Lung (tissue), 12 donors: ENCODE measurements around the gene TMEM174. TPM values are rescaled to one million over a fixed set of nuclear protein-coding genes. Genes with fewer than 3 reads are reported as not detected.

Experiments used
- ATAC-seq: fragments of 200-7000 bp; cut with Tn5 transposase; one replicate; pipeline ENCODE4 v1.9.1; 2020; ENCODE audit warnings: moderate number of reproducible peaks; ENCODE audit not compliant: insufficient read depth, low FRiP score
- DNase-seq, 3 donors: peaks; one replicate each; pipeline ENCODE4 v3.0.0-alpha.2; 2013 to 2017
- H3K27ac ChIP-seq, 2 donors: one replicate each; pipeline ENCODE4 v1.5.1; 2013; ENCODE audit warnings: mild to moderate bottlenecking in 2 of 2, moderate library complexity in 2 of 2, control low read depth in 1 of 2, inconsistent platforms in 1 of 2, low read depth in 1 of 2, low read length in 1 of 2
- H3K27me3 ChIP-seq, 3 donors: one replicate each; pipeline ENCODE4 v1.5.1; 2013; ENCODE audit warnings: low read length in 2 of 3; ENCODE audit not compliant: control insufficient read depth in 3 of 3, insufficient read depth in 3 of 3
- H3K36me3 ChIP-seq, 4 donors: one replicate each; pipeline ENCODE4 v1.5.1; 2013; ENCODE audit warnings: low read length in 4 of 4, mild to moderate bottlenecking in 1 of 4, moderate library complexity in 1 of 4; ENCODE audit not compliant: control insufficient read depth in 4 of 4, insufficient read depth in 4 of 4
- H3K4me1 ChIP-seq, 5 donors: one replicate each; pipeline ENCODE4 v1.5.1; 2013; ENCODE audit warnings: low read length in 5 of 5, mild to moderate bottlenecking in 2 of 5, moderate library complexity in 1 of 5; ENCODE audit not compliant: control insufficient read depth in 5 of 5, insufficient read depth in 5 of 5
- H3K4me3 ChIP-seq: one replicate; pipeline ENCODE4 v1.5.1; 2013; ENCODE audit warnings: mild to moderate bottlenecking, control low read depth, moderate library complexity
- H3K9ac ChIP-seq, 2 donors: one replicate each; pipeline ENCODE4 v1.5.1; 2013; ENCODE audit warnings: low read length in 2 of 2, control low read depth in 1 of 2; ENCODE audit not compliant: insufficient read depth in 1 of 2
- H3K9me3 ChIP-seq, 4 donors: one replicate each; pipeline ENCODE4 v1.5.1; 2013; ENCODE audit warnings: low read length in 3 of 4, mild to moderate bottlenecking in 1 of 4, moderate library complexity in 1 of 4; ENCODE audit not compliant: control insufficient read depth in 4 of 4, insufficient read depth in 3 of 4
- WGBS, 2 donors: extraction: QIAGEN DNeasy Blood & Tissue Kit; methylation state at CpG; one replicate each; pipeline ENCODE4 v1.1.7; 2013; 5-methylcytosine and 5-hydroxymethylcytosine counted together
- polyA plus RNA-seq, 2 donors: library from polyadenylated mRNA; stranded (reverse); fragments of 200-250 nt; gene quantifications; one replicate each; pipeline ENCODE4 v1.2.1, GENCODE V29; 2013
- total RNA-seq, 2 donors: library from RNA; depleted of rRNA in 1 of 2; stranded (reverse); fragments of >200 nt in 1 of 2; gene quantifications; one replicate each; pipeline ENCODE4 v1.2.1, GENCODE V29; 2014 to 2021
- TF ChIP-seq, protein P1 (sequence below): IDR thresholded peaks from 2 replicates; pipeline ENCODE4 v1.5.1; 2012; ENCODE audit warnings: mild to moderate bottlenecking; ENCODE audit errors: control extremely low read depth, extremely low read depth
- donor health status: control.
- donor health status: control.
- donor health status: Bipolar disorder and iron deficiency.
- donor health status: healthy.
- donor health status: DM: yes; HTN: yes; CAD: no.

The TMEM174 gene
- total and polyA plus RNA-seq, 4 donors: not detected

DNA sequence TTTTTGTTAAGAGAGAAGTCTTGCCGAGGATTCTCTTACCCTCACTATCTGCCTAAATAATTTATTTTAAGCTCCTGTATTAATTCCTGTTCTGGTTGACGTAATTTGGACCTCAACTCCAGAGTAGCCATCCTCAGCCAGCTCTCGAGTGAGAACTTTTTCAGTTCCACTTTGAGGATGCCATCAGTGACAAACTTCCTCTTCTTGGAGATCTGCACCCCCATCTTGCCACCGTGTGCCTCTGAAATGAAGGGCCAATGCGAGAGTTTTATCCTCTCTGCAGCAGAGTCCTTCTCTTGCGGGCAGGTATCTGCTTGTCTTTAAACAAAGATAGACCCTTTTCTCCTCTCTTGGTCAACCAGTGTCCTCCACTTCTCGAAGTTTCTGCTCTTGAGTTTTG is 19.5 kb upstream of the TMEM174 start:
- no peaks in the 10 kb centered on the region for H3K9me3 ChIP-seq
- no peak for ATAC-seq
- H3K36me3 ChIP-seq: no peaks in the 10 kb centered on the region
- TF ChIP-seq, protein P1, sequence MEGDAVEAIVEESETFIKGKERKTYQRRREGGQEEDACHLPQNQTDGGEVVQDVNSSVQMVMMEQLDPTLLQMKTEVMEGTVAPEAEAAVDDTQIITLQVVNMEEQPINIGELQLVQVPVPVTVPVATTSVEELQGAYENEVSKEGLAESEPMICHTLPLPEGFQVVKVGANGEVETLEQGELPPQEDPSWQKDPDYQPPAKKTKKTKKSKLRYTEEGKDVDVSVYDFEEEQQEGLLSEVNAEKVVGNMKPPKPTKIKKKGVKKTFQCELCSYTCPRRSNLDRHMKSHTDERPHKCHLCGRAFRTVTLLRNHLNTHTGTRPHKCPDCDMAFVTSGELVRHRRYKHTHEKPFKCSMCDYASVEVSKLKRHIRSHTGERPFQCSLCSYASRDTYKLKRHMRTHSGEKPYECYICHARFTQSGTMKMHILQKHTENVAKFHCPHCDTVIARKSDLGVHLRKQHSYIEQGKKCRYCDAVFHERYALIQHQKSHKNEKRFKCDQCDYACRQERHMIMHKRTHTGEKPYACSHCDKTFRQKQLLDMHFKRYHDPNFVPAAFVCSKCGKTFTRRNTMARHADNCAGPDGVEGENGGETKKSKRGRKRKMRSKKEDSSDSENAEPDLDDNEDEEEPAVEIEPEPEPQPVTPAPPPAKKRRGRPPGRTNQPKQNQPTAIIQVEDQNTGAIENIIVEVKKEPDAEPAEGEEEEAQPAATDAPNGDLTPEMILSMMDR: no peak
- H3K27ac ChIP-seq: no peak overlapping the region
- H3K4me1 ChIP-seq: no peaks in the 10 kb centered on the region
- WGBS, 2 donors: 62 to 66% methylated on average over 7 of the region's 7 CpGs
- H3K9ac ChIP-seq: no peak overlapping the region
- DNase-seq: no peak
- no peak overlapping the region for H3K4me3 ChIP-seq
- H3K27me3 ChIP-seq: no peaks in the 10 kb centered on the region

DNA sequence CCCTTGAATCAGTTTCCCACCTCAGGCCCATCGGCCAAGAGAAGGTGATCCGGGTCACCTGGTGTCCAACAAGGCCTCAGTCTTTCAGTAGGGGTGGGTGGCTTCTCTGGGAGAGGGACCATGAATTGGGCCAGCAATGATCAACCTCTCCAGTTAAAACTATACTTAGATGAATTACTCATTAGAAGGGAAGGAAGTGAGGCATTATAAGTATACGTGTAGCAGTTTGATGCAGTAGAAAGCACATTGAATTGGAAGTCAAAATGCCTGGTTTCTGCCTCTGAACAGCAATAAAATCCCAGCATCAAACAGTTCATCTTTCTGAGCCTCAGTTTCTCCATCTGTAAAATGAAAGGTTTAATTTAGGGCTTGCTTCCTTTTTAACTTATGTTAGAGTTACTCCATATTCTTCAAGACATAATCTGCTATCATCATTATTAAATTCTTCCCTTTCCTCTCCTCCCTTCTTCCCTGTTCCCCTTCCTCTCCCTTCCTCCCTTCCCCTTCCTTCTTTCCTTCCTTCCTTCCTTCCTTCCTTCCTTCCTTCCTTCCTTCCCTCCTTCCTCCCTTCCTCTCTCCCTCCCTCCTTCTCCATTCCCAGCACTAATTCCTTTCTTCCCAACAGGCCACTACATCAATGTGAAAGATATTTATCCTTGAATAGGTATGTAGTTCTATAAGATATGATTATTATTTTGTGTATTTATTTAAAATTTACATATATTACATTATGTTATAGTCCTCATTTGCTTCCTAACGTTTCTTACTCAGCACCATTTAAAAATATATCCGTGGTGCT is 18.6 kb upstream of the TMEM174 start:
- ATAC-seq: no peak
- TF ChIP-seq, protein P1: no peak

DNA sequence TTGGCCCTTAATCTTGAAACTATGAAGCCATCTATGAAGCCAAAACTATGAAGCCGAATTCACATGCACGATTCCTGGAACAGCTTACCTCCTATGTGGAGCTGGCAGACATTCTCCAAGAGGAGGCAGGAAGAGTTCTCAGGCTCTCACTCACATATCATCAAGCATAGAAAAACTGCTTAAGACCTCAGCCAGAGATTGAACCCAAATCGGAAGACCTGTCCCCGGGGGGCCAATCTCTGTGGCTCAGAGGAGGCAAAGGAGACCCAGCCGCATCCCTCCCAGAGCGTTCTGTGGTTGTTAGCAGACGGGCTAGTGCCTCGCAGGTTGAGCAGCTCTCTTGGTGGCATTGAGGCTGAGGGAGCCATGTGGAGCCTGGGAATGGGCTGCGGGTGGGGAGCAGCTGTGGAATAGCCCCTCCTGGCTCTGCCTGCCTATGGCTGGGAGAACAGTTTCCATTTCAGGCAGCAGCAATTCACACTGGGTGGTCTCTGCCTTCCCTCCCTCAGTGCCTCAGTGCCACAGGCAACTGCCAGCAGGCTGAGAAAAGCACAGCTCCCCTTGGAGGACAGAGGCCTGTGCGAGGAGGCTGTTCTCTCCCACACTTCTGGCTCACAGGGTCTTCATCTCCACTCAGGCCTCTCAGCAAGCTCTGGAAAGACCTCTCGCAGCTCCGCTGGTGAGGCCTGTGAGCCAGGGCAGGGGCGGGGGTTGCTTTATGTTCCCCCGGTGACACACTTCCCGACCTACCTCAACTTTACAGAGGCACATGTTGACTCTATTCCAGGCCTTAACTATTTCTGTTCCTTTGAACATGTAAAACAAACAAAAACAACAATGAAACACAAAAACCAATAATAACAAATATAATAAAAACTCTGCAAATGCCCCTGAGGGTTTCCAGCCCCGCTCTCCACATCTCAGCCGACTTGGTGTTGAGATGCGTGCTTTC is 17.4 kb upstream of the TMEM174 start:
- 86 to 88% methylated on average over 17 to 18 of the region's 18 CpGs for WGBS, 2 donors
- ATAC-seq: no peak
- H3K4me1 ChIP-seq: no peaks in the 10 kb centered on the region

More for the DNA sequence above, 18.6 kb upstream of the TMEM174 start:
- H3K27ac ChIP-seq: no peak overlapping the region
- H3K36me3 ChIP-seq: no peaks in the 10 kb centered on the region
- no peaks in the 10 kb centered on the region for H3K4me1 ChIP-seq
- no peaks in the 10 kb centered on the region for H3K27me3 ChIP-seq
- no peaks in the 10 kb centered on the region for H3K9me3 ChIP-seq
- whole genome bisulfite sequencing, 2 donors: 73 to 77% methylated on average over 5 of the region's 5 CpGs
- H3K4me3 ChIP-seq: no peak overlapping the region
- no peak for DNase-seq
- no peak overlapping the region for H3K9ac ChIP-seq

More for the DNA sequence above, 17.4 kb upstream of the TMEM174 start:
- Histone ChIP-seq H3K4me3 (no peak overlapping the region), H3K36me3 (no peaks in the 10 kb centered on the region), H3K9me3 (no peaks in the 10 kb centered on the region), H3K9ac (no peak overlapping the region), H3K27ac (no peak overlapping the region), H3K27me3 (no peaks in the 10 kb centered on the region)
- TF ChIP-seq, protein P1: no peak
- peak in 2 of 3 donors; percentile 3 to 6 for DNase-seq
